ENCODE measurements around the gene ALDH1L1.
A peak's percentile ranks its signal among the peaks of the same experiment; 100 is the strongest.
"Not testable (repeated sequence)": the region's sequence is repeated elsewhere in the genome, so short reads cannot be mapped to it uniquely, and the experiment has no call there.

ALDH1L1 gene

GRCh38 chr3:126104742-126105605 lies 75.4 kb downstream of the ALDH1L1 start:
- DNase-seq, result no peak

- DNase-seq, result no peak
These were observed 76.3 kb downstream of the ALDH1L1 start for GRCh38 chr3:126104028-126104635.

- no peak for DNase-seq
These were observed 77.0 kb downstream of the ALDH1L1 start for GRCh38 chr3:126103121-126104027.

- DNase-seq, result no peak
These were observed 77.8 kb downstream of the ALDH1L1 start for GRCh38 chr3:126102530-126102951.

- DNase-seq, result no peak
These were observed 78.4 kb downstream of the ALDH1L1 start for GRCh38 chr3:126102011-126102410.

- no peak for DNase-seq
These were observed 78.8 kb downstream of the ALDH1L1 start for GRCh38 chr3:126101521-126101982.

- DNase-seq, result no peak
These were observed 79.6 kb downstream of the ALDH1L1 start for GRCh38 chr3:126100634-126101301.

GRCh38 chr3:126100269-126100633 lies 80.1 kb downstream of the ALDH1L1 start:
- no peak for DNase-seq

GRCh38 chr3:126098391-126098858 lies 82.0 kb downstream of the ALDH1L1 start:
- no peak for DNase-seq

GRCh38 chr3:126097801-126098200 lies 82.6 kb downstream of the ALDH1L1 start:
- DNase-seq, result no peak

GRCh38 chr3:126096274-126096673 lies 84.1 kb downstream of the ALDH1L1 start:
- not testable (repeated sequence) for DNase-seq

GRCh38 chr3:126092128-126092527 lies 88.3 kb downstream of the ALDH1L1 start:
- not testable (repeated sequence) for DNase-seq

- no peak for DNase-seq
These were observed 92.7 kb downstream of the ALDH1L1 start for GRCh38 chr3:126087552-126088175.

- DNase-seq, result no peak
These were observed 94.5 kb downstream of the ALDH1L1 start for GRCh38 chr3:126085841-126086240.

- DNase-seq, result no peak
These were observed 95.1 kb downstream of the ALDH1L1 start for GRCh38 chr3:126085276-126085675.

GRCh38 chr3:126084768-126085180 lies 95.6 kb downstream of the ALDH1L1 start:
- DNase-seq, result no peak

GRCh38 chr3:126083913-126084767 lies 96.2 kb downstream of the ALDH1L1 start, which contains the start of gene SLC41A3:
Gene SLC41A3 (minus strand): TSS chr3:126084124. CDS start chr3:126068219, 15,905 bp downstream.
- peak; percentile 88 for DNase-seq

- DNase-seq, result no peak
These were observed 96.9 kb downstream of the ALDH1L1 start for GRCh38 chr3:126083511-126083912.

- no peak for DNase-seq
These were observed 97.3 kb downstream of the ALDH1L1 start for GRCh38 chr3:126083138-126083445.

GRCh38 chr3:126082362-126083137 lies 97.8 kb downstream of the ALDH1L1 start:
- DNase-seq, result no peak
